NOMO-1 treated with DMSO at 0.1 percent for 48 hours (cell line): ENCODE results near the gene IGF2BP2.
"Not testable (repeated sequence)": the region's sequence is repeated elsewhere in the genome, so short reads cannot be mapped to it uniquely, and the experiment has no call there.

Experiments used
- DNase-seq: peaks from one replicate; lab custom pipeline; 2025; ENCODE audit not compliant: unreplicated experiment; lab: John Stamatoyannopoulos, UW

IGF2BP2 gene

GRCh38 chr3:185647134-185647879 is 177.5 kb downstream of the IGF2BP2 start:
- no peak for DNase-seq

- peak; percentile 51 for DNase-seq
Measured at GRCh38 chr3:185646382-185647133, 178.3 kb downstream of the IGF2BP2 start.

GRCh38 chr3:185645596-185646381 is 179.1 kb downstream of the IGF2BP2 start:
- no peak for DNase-seq

- not testable (repeated sequence) for DNase-seq
Measured at GRCh38 chr3:185645191-185645590, 179.7 kb downstream of the IGF2BP2 start.

- no peak for DNase-seq
Measured at GRCh38 chr3:185640308-185640707, 184.5 kb downstream of the IGF2BP2 start.

GRCh38 chr3:185639632-185640206 is 185.1 kb downstream of the IGF2BP2 start:
- DNase-seq: no peak

- DNase-seq: not testable (repeated sequence)
Measured at GRCh38 chr3:185638651-185639050, 186.2 kb downstream of the IGF2BP2 start.

GRCh38 chr3:185637388-185637787 is 187.5 kb downstream of the IGF2BP2 start:
- DNase-seq: no peak

GRCh38 chr3:185632996-185633395 is 191.8 kb downstream of the IGF2BP2 start:
- DNase-seq: no peak

GRCh38 chr3:185631508-185632206 is 193.2 kb downstream of the IGF2BP2 start:
- DNase-seq: no peak

GRCh38 chr3:185631108-185631507 is 193.7 kb downstream of the IGF2BP2 start:
- DNase-seq: no peak

GRCh38 chr3:185630182-185630622 is 194.6 kb downstream of the IGF2BP2 start:
- DNase-seq: no peak

- DNase-seq: no peak
Measured at GRCh38 chr3:185629554-185630181, 195.2 kb downstream of the IGF2BP2 start.

GRCh38 chr3:185625784-185626183 is 199.1 kb downstream of the IGF2BP2 start:
- DNase-seq: no peak

- no peak for DNase-seq
Measured at GRCh38 chr3:185623939-185624665, 200.7 kb downstream of the IGF2BP2 start.

GRCh38 chr3:185613016-185613415 is 211.8 kb downstream of the IGF2BP2 start:
- peak; percentile 69 for DNase-seq

- DNase-seq: no peak
Measured at GRCh38 chr3:185606196-185606595, 218.6 kb downstream of the IGF2BP2 start.

- no peak for DNase-seq
Measured at GRCh38 chr3:185605566-185605965, 219.3 kb downstream of the IGF2BP2 start.

- peak; percentile 98 for DNase-seq
Measured at GRCh38 chr3:185595526-185595925, 229.3 kb downstream of the IGF2BP2 start.
